Activated T-cell treated with anti-CD3 and anti-CD28 coated beads, Interleukin-2, amount 50 U/mL, for 1 hour (primary cell): Measurements from ENCODE around the gene PYM1.
A peak's percentile ranks its signal among the peaks of the same experiment; 100 is the strongest.
"Not testable (repeated sequence)": the region's sequence is repeated elsewhere in the genome, so short reads cannot be mapped to it uniquely, and the experiment has no call there.

Experiments used
- DNase-seq: peaks from one replicate; pipeline ENCODE4 v3.0.0-alpha.2; 2020

Gene PYM1

DNA sequence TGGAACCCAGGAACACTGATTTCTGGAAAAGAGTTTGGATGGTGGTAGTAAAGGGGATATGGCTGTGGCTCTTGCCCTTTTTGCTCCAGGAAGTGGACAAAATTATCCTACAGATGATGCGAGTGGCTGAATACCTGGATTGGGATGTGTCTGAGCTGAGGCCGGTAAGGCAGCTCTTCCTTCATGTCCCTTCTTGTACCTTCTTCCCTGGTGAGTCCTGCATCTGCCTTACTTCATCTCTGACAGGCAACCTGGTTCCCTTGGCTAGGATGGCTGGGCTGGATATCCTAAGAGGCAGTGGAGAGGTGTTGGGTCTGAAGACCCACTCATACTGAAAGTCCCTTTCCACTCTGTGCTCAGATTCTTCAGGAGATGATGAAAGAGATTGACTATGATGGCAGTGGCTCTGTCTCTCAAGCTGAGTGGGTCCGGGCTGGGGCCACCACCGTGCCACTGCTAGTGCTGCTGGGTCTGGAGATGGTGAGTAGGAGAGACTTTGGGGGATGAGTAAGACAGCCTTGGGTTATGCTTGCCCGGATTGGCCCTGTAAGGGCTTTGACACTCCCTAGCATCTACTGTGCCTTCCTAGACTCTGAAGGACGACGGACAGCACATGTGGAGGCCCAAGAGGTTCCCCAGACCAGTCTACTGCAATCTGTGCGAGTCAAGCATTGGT is 11.3 kb upstream of the PYM1 start:
- DNase-seq, result no peak

DNA sequence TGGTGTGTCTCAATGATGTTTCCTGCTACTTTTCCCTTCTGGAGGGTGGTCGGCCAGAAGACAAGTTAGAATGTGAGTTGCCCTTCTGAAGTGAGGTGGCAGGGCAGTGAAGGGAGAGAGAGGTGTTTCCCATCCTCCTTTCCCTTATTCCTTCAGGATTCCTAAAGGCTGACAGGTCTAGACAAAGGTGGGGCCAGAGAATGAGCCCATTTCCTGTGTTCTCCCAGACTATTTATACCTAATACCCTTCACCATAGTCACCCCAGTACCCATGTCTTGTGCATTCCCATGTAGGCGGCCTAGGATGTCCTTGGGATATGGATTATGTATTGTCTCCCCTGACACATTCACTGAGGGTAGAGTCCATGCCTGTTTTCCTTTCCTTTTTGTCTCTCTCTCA is 10.3 kb upstream of the PYM1 start:
- DNase-seq, result no peak

DNA sequence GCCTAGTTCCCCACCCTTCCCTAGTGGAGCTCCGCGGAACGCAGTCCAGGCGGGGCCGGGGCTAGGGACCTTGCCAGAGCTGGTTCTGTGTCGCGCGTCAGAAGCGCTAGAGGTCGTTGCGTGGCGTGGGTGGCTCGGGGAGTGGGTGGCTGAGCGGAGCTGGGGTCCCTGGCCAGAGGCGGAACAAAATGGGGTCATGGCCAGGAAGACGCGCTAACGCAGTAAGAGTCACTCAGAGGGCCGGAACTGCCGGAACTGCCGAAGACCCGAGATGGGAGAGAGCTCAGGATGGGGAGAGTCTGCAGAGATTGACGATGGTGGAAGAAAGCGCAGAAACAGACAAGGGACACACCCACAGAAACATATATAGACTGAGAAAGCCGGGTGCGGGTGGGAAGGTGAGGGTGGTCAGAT is 8.1 kb upstream of the PYM1 start:
- DNase-seq, result peak; percentile 52

DNA sequence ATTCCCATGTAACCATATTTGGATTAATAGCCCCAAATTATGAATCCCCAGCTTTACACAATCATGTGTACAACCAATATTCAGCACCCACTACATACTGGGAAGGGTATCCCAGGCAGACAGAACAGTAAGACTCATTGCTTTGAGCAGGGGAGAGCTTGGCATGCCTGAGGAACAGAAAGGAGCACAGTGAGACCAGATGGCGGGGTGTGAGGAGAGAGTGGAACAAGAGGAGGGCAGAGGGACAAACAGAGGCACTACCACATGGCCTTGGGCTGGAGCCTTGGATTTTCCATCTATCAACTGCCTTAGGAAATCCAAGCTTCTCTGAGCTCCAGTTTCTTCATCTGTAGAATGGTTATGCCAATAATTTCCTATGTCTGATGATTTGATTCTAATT is 7.1 kb upstream of the PYM1 start:
- DNase-seq, result no peak

DNA sequence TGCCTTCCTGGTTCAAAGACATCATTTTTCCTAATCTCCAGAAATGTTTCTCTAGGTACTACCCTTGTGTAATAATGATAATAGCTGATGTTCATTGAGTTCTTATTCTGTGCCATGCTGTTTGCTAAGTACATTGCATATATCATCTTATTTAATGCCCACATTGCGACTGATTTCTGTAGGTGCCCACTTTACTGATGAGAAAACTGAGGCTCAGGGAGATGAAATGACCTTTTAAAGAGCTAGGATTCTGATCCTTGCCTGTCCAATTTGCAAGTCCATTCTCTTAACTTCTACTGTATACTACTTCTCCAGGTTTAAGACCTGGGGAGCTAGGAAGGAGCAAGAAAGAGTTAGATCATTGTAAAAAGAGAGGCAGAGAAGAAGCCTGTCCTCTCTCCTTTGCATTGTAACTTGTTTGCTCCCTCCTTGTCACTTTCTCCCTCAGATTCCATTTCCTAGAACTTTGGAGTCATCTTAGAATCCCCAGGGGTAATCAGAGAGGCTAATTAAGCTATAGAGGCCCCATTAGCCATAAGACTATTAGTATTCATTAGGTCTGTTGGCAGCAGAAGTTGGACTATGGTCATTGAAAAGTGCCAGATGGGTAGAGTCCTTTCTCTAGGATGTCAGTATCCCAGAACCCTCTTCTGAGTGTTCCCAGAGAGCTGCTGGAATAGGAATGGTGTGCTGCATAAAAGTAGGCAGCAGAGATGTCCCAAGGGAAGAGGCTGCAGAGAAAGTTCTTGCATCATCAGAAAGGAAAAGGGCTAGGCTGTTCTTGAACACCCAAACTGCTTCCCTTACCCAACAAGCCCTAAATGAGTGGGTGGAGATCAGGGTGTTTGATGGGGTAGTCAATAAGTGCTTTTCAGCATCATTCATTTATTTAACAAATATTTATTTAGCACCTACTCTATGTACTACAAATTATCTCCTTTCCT is 6.4 kb upstream of the PYM1 start:
- DNase-seq, result no peak

DNA sequence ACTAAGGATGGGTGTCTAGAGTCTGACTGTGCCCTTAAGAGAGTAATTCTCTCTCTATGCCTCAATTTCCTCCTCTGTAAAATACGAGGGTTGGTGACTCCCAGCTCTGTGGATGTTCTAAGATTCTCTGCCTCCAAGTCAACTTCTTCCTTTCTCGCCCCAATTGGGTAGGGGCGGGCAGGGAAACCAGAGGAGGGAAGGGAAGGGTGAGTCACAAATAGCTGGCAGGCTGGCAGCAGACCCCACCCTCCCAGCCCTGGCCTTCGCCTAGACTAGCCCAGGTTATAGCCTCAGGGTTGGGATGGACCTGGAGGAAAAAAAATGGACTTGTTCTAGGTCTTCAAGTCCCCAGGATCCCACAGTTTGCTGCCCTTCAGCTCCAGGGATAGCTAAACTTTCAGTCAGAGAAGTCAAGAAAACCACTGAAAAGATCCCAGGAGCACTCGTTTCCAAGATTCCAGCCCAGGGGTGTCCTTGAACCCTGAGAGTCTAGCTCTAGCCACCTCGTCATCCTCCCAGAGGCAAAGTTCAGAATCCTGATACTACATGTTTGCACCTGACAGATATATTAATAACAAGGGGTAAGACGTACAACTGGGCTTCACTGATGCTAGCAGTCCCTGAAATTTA is 5.6 kb upstream of the PYM1 start:
- DNase-seq, result no peak

DNA sequence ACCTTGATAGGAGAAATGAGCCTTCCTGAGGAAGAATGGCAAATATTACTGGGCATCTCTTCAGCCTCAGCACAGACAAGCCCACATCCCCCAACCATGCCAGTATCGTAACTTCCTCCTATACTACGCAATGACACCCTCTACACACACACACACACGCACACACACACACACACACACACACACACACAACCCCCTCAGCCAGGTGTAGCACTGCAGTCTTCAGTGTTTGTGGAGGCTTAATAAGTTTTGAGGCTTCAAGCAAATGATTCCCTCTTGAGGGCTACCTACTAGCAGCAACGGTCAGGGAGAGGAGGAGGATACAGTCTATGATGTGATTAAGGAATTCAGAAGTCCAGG is 4.8 kb upstream of the PYM1 start:
- DNase-seq, result peak; percentile 45

DNA sequence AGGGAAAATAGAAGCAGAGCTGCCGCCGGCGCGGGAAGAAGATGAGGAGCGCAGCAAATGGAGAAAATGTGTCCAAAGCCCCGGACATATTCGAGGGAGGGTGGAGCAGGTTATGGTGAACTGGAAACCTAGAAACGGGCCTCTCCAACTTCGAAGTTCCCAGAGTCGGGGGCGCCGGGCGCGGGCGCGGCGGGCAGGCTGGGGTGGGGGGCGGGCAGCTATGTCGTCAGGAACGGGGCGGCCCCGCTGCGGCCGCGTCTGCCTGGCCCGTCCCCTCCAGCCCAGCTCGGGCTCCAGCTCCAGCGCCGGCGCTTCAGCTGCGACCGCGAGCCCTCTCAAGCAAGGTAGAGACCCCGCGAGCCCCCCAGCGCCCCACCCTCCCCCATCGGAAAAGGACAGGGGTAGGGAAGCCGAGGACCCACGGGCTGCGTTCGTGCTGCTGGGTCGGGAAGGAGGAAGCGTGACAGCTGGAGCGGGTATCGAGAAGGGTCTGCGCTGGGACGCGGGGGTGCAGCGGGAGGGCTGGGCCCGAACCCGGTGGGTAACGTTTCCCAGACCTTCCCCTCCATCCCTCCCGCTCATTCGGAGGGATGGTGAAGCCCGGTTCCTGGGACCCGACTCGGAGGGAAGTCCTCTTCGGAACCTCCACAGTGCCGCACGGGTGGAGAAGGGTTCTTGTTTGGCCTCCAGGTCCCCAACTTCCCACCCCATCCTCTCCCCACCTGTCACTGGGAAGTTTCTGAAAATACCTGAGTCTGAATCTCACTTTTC is 4.3 kb upstream of the PYM1 start:
- DNase-seq, result peak; percentile 49

DNA sequence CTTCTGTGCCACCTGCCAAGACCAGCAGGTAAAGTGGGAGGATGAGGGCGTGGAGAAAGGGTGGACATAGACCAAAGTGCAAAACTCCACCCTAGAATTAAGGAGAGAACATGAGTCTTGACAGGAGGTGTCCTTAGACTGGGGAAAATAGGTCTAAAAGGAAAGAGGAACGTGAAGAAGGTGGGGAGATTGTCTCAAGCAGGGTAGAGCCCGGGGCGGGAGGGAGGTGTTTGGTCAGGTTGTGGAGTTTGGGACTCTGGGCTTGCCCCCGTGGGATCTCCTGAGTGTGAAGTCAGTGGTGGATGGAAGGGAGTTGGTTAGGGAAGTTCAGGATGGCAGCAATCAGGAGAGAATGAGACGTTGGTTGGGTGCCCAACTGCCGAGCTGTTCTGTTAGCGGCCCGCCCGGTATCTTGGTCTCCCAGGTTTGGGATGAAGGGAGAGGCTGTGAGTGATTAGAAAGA is 3.7 kb upstream of the PYM1 start:
- no peak for DNase-seq

DNA sequence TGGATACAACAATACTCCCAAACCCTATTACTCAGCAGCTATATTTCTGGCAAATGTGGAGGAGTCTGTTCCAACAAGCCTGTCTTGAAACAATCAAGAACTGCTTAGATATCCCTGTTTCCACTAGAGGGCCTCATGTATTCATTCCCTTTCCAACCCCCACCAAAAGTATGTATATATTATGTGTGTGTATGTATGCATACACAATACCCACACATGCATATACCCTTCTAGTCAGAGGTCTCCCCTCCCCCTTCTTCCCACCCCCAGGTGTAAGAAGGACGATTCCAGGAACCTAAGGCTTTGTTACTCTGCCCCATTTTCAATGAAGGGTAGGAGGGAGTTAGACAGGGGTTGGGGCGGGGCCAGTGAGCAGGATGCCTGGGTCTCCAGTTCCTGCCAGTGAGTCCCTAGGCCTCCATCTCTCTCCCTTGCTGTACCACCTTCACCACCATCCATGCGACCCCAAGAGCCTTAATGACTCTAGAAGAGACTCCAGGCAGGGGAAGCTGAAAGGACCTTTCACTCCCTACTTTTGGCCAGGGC is 3.1 kb upstream of the PYM1 start, which contains the start of gene DGKA:
DGKA (plus strand) TSS at position 392 of the 546 bp plus-strand sequence. CDS start 5,342 bp downstream, outside the sequence.
- DNase-seq, result peak; percentile 74

DNA sequence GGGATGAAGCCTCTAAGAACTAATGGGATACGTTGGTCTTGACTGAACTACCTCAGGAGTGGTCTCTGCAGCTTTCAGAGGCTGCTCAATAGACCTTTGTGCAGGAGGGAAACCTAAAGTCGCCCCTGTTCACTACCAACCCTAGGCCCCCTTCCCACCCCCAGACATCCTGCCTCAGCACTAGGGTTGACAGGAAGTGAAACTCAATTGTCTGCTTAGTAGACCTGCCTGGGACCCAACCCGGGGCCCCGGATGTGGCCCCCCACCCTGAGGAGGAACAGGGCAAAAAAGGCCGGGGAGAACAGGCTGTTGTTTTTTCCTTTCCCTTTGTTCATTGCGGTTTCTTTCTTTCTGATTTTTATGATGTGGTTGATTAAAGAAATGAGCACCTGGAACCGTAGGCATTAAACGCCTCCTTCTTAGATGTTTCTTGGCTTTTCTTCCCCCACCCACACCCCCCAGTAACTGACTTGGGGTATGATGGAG is 1.7 kb upstream of the PYM1 start:
- DNase-seq, result peak; percentile 84

DNA sequence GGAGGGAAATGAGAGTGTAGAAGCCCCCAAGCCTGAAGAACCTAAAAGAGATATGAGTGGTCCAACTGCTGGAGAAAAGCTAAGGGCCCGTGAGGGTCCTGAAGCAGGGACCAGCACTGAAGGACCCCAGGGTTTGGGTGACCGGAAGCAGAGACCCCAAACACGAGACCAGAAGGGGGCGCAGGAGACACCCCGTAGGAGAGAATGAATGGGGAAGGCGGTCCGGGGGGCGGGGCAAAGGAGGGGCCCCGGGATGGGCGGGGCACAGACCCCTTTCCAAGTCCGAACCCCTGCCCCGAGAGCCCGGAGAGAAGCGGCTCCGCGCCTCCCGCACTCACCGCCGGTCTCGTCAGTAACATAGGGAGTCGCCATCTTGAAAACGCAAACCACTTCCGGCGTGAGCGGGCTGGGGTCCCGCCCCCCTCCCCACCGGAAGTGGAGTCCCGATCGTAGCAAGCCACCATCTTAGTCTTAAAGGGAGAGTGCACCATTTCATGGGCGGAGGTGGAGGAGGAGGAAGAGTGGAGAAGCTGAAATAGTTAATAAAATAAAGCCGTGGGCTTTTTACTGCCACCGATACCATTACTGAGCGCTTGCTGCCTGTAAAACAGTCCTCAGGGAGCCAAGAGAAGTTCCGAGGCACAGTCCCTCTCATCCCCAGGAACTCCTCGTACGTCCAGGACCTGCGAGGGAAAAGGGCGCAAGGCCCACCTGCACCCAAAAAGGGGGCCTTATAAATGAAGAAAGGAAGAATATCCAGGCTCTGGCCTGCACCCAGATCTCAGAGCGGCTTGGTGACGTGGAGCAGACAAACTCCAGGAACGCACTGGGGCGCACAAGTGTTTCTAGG is 731 bp downstream of the PYM1 start:
- DNase-seq, result peak; percentile 90

DNA sequence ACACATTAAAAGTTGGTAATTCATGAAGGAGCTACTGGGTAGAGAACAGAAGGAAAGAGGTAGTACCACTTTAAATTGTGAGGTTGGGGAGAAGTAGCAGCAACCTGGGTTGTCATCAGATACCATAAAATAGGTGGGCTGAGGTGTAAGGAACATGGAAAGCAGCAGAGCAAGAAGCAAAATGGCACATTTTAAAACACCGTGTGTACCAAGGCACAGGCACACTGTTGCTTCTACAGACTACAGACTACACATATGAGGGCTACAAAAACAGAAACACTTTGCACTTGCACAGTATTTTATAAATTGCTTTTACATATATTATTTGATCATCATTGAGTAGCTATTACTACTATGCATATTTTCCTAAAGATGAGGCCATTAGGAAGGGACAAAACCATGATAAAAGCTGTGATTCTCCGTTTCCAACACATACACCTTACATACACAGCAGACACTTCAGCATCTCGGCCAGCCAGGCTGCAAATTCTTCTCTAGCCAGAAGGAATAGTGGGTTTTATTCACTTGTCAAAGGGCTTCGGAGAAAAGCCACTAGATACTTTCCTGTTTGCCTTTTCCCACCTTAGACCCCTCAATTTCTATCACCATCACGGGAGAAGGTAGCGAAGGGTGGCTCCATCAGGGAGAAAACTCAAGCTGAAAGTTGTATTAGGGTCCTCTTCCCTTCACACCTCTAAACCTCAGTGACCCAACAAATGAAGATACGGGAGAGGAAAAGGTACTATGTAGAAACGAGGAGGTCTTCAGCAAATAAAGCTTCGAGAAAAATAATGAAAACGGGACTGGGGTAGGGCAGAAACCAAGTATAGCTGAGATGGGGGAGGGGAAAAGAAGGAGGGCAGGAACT is 1.6 kb downstream of the PYM1 start:
- DNase-seq, result no peak

DNA sequence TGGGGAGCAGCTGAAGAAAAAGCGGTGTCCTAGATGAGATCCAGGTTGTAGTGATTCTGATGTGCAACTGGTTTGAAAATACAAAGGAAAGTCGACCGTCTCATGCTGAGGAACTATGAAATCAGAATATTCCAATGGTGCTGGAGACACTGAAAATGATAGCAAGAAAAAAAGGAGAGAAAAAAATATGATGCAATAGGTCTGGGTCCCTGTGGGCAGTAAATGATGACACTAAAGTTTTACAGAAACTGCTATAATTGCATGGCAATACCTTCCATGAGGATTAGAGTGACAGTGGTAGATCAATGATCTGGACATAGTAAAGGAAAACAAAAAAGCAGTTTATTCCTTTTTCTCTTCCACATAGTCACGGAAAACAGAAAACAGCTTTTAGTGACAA is 2.3 kb downstream of the PYM1 start:
- no peak for DNase-seq

DNA sequence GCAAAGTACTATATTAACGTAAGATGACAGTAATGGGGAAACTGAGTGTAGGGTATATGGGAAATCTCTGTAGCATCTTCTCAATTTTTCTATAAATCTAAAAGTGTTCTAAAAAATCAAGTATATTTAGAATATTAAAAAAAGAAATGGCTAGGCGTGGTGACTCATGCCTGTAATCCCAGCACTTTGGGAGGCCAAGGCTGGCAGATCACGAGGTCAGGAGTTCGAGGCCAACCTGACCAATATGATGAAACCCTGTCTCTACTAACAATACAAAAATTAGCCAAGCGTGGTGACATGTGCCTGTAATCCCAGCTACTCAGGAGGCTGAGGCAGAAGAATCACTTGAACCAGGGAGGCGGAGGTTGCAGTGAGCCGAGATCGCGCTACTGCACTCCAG is 4.0 kb downstream of the PYM1 start:
- DNase-seq, result not testable (repeated sequence)

DNA sequence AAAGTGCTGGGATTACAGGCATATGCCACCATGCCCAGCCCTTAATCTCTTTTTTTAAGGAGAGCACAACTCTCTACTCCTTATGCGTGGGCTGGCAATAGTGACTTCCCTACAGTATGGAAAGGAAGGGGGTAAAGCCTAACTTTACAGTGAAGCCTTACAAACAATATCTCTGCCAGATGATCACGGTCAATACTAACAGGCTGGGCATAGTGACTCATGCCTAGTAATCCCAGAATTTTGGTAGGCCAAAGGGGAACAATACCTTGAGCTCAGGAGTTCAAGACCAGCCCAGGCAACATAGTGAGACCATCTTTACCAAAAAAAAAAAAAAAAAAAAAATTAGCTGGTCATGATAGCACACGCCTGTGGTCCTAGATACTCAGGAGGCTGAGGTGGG is 5.6 kb downstream of the PYM1 start:
- no peak for DNase-seq

DNA sequence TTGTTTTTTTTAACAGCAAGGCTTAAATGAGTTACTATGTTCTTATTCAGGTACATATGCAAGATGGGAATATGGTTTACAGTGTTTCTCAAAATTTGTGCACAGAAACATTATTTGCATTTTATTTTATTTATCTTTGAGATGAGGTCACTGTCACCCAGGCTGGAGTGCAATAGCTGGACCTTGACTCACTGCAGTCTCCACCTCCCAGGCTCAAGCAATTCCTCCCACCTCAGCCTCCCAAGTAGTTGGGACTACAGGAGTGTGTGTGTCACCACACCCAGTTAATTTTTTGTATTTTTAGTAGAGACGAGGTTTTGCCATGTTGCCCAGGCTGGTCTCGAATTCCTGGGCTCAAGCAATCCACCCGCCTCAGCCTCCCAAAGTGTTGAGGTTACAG is 8.7 kb downstream of the PYM1 start:
- DNase-seq, result not testable (repeated sequence)

DNA sequence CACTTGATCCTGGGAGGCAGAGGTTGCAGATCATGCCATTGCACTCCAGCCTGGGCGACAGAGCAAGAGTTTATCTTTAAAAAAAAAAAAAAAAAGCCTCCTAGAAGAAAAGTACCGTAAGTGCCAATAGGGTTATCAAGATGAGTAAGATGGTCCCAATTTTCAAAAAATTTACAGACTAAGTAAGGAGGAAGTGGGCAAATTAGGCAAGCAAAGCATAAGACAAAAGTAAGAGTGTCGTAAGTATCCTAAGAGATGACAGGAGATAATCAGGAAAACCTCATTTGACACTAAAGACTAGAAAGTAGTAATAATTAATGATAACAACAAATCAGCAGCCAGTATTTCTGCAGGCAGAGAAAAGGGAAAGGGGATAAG is 12.2 kb downstream of the PYM1 start:
- no peak for DNase-seq

DNA sequence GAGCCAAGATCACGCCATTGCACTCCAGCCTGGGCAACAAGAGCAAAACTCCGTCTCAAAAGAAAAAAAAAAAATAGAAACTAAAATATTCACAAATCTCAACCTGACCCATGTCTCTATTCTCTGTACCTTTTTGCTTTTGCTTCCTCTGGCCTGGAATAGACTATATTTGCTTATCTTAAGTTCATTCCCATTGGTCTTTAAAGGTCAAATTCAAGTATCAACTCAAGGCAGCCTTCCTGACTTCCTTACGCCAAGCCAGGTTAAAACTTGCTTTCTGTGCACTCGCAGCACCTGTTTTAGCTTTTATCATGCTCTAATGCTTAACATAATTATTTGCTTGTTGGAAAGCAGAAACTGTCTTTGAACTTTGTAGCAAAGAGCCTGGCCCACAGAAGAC is 14.8 kb downstream of the PYM1 start:
- DNase-seq, result no peak

DNA sequence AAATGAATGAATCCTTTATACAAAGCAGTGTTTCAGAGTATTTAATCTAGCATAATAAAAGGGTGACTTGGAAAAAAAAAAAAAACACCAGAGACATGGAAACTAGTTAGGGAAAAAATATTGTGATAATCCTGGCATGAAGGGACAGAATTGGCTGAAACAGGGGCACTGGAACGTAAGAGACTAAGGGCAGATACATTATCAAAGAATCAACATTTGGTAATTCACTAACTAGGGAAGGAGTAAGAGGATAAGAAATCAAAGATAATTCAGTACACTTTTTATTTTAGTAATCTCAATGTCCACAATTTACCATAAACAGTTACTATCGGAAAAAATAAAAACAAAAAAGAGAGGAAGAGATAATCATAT is 18.2 kb downstream of the PYM1 start:
- no peak for DNase-seq
